ENCODE data around the gene CCL23.

DNA sequence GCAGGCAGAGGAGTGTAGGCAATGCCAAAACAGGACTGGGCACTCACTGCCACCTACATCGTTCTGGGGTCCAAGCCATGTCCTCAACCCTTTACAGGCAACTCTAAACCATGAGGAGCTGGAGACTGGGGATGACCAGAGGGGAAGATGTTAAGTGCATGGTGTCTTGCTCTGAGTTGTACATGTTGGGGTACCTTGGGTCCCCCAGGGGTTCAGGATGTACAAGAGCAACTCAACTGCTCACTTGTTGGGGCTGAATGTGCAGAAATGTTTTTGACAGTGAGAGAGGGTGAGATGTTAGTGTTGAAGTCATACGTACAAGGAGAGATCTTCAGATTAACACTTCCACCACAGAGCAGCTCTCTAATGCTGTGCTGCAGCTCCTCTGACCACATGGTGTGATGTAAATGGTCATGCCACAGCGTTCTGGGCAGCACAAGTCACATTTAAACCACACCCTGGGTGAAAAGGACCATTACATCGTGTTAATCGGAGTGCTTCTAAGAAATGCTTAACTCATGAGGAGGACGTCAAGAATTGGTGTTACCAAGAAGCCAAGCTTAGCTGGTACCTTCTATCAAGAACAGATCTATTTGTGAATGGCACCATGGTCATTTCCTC is 48.7 kb upstream of the CCL23 start:
- TF ChIP-seq YY1 (IDR thresholded peaks at IDR 0.05; ENCODE audit: insufficient read depth, insufficient read length) (no peak), ZNF274 (IDR thresholded peaks at IDR 0.05; ENCODE audit: low read depth, low read length) (no peak), SUZ12 (IDR thresholded peaks at IDR 0.05; ENCODE audit: extremely low read depth, insufficient read depth, insufficient read length) (no peak)

All from NT2/D1 (cell line).